Gastroesophageal sphincter (tissue), 3 donors: ENCODE results near the gene OLR1.

ENCODE experiments used
- EP300 ChIP-seq: sonication (generic); formaldehyde crosslinking; IDR thresholded peaks from one replicate; pipeline ENCODE4 v1.6.1; 2017; ENCODE audit warnings: antibody characterized with exemption, mild to moderate bottlenecking
- POLR2A ChIP-seq, 2 donors: fragments of 450-650 bp; IDR thresholded peaks; one replicate each; pipeline ENCODE4 v1.6.1; 2017; ENCODE audit warnings: antibody characterized with exemption in 2 of 2, mild to moderate bottlenecking in 2 of 2, moderate library complexity in 1 of 2
- POLR2AphosphoS5 ChIP-seq: sonication (generic); formaldehyde crosslinking; IDR thresholded peaks from one replicate; pipeline ENCODE4 v1.6.1; 2017; ENCODE audit warnings: antibody characterized with exemption
- TF ChIP-seq, protein P1 (sequence below), 4 experiments: fragments of 200-600 bp in 2 of 4; fragments of 450-650 bp in 2 of 4; sonication (generic) in 1 of 4; IDR thresholded peaks; one replicate each; pipeline ENCODE4 v1.5.1; 2017 to 2019; ENCODE audit warnings: antibody characterized with exemption in 4 of 4, mild to moderate bottlenecking in 2 of 4, moderate library complexity in 2 of 4

DNA sequence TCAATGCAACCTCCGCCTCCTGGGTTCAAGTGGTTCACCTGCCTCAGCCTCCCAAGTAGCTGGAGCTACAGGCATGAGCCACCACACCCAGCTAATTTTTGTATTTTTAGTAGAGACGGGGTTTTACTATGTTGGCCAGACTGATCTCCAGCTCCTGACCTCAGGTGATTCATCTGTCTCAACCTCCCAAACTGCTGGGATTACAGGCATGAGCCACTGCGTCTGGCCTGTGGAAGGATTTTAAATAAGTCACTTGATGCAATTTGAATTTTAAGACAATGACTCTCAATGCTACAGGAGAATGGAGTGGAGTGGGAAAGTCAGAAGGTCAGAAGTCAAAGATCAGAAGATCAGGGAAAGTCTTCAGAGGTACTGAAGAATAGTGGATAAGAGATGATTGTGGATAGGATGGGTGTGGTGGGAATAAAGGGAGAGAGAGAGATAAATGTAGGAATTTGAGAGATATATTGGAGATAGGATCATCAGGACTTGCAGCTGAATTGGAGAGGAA, 22.3 kb upstream of the OLR1 start:
- TF ChIP-seq POLR2AphosphoS5 (no peak), POLR2A (IDR thresholded peaks at IDR 0.05) (no peak), EP300 (no peak)
- TF ChIP-seq, protein P1, sequence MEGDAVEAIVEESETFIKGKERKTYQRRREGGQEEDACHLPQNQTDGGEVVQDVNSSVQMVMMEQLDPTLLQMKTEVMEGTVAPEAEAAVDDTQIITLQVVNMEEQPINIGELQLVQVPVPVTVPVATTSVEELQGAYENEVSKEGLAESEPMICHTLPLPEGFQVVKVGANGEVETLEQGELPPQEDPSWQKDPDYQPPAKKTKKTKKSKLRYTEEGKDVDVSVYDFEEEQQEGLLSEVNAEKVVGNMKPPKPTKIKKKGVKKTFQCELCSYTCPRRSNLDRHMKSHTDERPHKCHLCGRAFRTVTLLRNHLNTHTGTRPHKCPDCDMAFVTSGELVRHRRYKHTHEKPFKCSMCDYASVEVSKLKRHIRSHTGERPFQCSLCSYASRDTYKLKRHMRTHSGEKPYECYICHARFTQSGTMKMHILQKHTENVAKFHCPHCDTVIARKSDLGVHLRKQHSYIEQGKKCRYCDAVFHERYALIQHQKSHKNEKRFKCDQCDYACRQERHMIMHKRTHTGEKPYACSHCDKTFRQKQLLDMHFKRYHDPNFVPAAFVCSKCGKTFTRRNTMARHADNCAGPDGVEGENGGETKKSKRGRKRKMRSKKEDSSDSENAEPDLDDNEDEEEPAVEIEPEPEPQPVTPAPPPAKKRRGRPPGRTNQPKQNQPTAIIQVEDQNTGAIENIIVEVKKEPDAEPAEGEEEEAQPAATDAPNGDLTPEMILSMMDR (IDR thresholded peaks at IDR 0.05): no peak
